ENCODE measurements around the gene DICER1. TPM values are rescaled to one million over a fixed set of nuclear protein-coding genes. Genes with fewer than 3 reads are reported as not detected.
"Not testable (repeated sequence)": the region's sequence is repeated elsewhere in the genome, so short reads cannot be mapped to it uniquely, and the experiment has no call there.

Gene DICER1
- total RNA-seq, 4 donors from 2014 or later, result 81.6 to 103 (median 88.8) TPM

- peaks cover 0 to 31% of the 10 kb centered on the region in 2 donors for H3K4me1 ChIP-seq
Observed at GRCh38 chr14:95143808-95144620, 13.3 kb downstream of the DICER1 start.

GRCh38 chr14:95142208-95142607, 15.1 kb downstream of the DICER1 start:
- H3K4me1 ChIP-seq, result peaks cover 3 to 42% of the 10 kb centered on the region in 2 donors
- TF ChIP-seq CTCF (IDR thresholded peaks at IDR 0.05) (no peak), POLR2A (IDR thresholded peaks at IDR 0.05) (no peak)
- no peaks in the 10 kb centered on the region for H3K36me3 ChIP-seq
- H3K9me3 ChIP-seq, result no peaks in the 10 kb centered on the region
- H3K27me3 ChIP-seq, result no peaks in the 10 kb centered on the region
- intact Hi-C loops (cut with DNase I; ENCODE audit: low total_unique reads), result no loop called here
- H3K27ac ChIP-seq, result peak overlapping the region in 1 of 2 donors; percentile 15
- H3K4me3 ChIP-seq, result no peak overlapping the region
- DNase-seq, result no peak

More at GRCh38 chr14:95143808-95144620, 13.3 kb downstream of the DICER1 start:
- no peaks in the 10 kb centered on the region for H3K9me3 ChIP-seq
- H3K27me3 ChIP-seq, result no peaks in the 10 kb centered on the region
- TF ChIP-seq CTCF (IDR thresholded peaks at IDR 0.05) (no peak), POLR2A (IDR thresholded peaks at IDR 0.05) (no peak)
- no peak overlapping the region for H3K4me3 ChIP-seq
- DNase-seq, result no peak
- peak overlapping the region; percentile 48 to 80 for H3K27ac ChIP-seq
- intact Hi-C loops (cut with DNase I; ENCODE audit: low total_unique reads), result no loop called here
- no peaks in the 10 kb centered on the region for H3K36me3 ChIP-seq

GRCh38 chr14:95141684-95142083, 15.6 kb downstream of the DICER1 start:
- intact Hi-C loops (cut with DNase I; ENCODE audit: low total_unique reads), result no loop called here
- peak overlapping the region in 1 of 2 donors; percentile 15 for H3K27ac ChIP-seq
- H3K4me1 ChIP-seq, result peaks cover 3 to 42% of the 10 kb centered on the region in 2 donors

GRCh38 chr14:95140060-95140858, 17.1 kb downstream of the DICER1 start:
- DNase-seq, result no peak
- TF ChIP-seq POLR2A (IDR thresholded peaks at IDR 0.05) (no peak), CTCF (IDR thresholded peaks at IDR 0.05) (no peak)
- no peaks in the 10 kb centered on the region for H3K27me3 ChIP-seq
- H3K36me3 ChIP-seq, result no peaks in the 10 kb centered on the region
- H3K9me3 ChIP-seq, result no peaks in the 10 kb centered on the region
- intact Hi-C loops (cut with DNase I; ENCODE audit: low total_unique reads), result no loop called here
- peak overlapping the region in 1 of 2 donors; percentile 47 for H3K27ac ChIP-seq
- no peak overlapping the region for H3K4me3 ChIP-seq
- H3K4me1 ChIP-seq, result peaks cover 3 to 42% of the 10 kb centered on the region in 2 donors

More at GRCh38 chr14:95141684-95142083, 15.6 kb downstream of the DICER1 start:
- no peak for TF ChIP-seq POLR2A (IDR thresholded peaks at IDR 0.05)
- no peak for TF ChIP-seq CTCF (IDR thresholded peaks at IDR 0.05)
- Histone ChIP-seq H3K4me3 (no peak overlapping the region), H3K9me3 (no peaks in the 10 kb centered on the region), H3K27me3 (no peaks in the 10 kb centered on the region), H3K36me3 (no peaks in the 10 kb centered on the region)
- DNase-seq, result no peak

- no peaks in the 10 kb centered on the region for H3K36me3 ChIP-seq
- intact Hi-C loops (cut with DNase I; ENCODE audit: low total_unique reads), result no loop called here
- H3K9me3 ChIP-seq, result no peaks in the 10 kb centered on the region
- H3K4me1 ChIP-seq, result peaks cover 3 to 42% of the 10 kb centered on the region in 2 donors
- H3K27ac ChIP-seq, result peak overlapping the region in 1 of 2 donors; percentile 12
- H3K4me3 ChIP-seq, result no peak overlapping the region
- DNase-seq, result no peak
- TF ChIP-seq POLR2A (IDR thresholded peaks at IDR 0.05) (no peak), CTCF (IDR thresholded peaks at IDR 0.05) (no peak)
- no peaks in the 10 kb centered on the region for H3K27me3 ChIP-seq
Observed at GRCh38 chr14:95138876-95139275, 18.5 kb downstream of the DICER1 start.

GRCh38 chr14:95138455-95138854, 18.9 kb downstream of the DICER1 start:
- H3K4me3 ChIP-seq; DNase-seq; H3K36me3 ChIP-seq; H3K27me3 ChIP-seq; intact Hi-C loops (cut with DNase I; ENCODE audit: low total_unique reads); H3K9me3 ChIP-seq: not testable (repeated sequence)
- H3K27ac ChIP-seq, result peak overlapping the region; percentile 20 to 63
- H3K4me1 ChIP-seq, result peaks cover 3 to 40% of the 10 kb centered on the region in 2 donors
